Endodermal cell (in vitro differentiated cells): ENCODE data around the gene DPP10. TPM values are rescaled to one million over a fixed set of nuclear protein-coding genes. Genes with fewer than 3 reads are reported as not detected.

Source experiments
- DNase-seq: peaks from one replicate; pipeline ENCODE4 v3.0.0-alpha.2; 2017
- H3K27ac ChIP-seq: 2 replicates; pipeline ENCODE4 v1.5.1; 2013; ENCODE audit warnings: mild to moderate bottlenecking, low read depth, low read length, moderate library complexity
- H3K27me3 ChIP-seq: 2 replicates; pipeline ENCODE4 v1.6.1; 2013; ENCODE audit warnings: mild to moderate bottlenecking, low read length, moderate library complexity; ENCODE audit not compliant: insufficient read depth, control insufficient read depth, poor library complexity, severe bottlenecking
- H3K36me3 ChIP-seq: 2 replicates; pipeline ENCODE4 v1.7.0; 2013; ENCODE audit warnings: mild to moderate bottlenecking, low read length, moderate library complexity; ENCODE audit not compliant: control insufficient read depth, insufficient read depth
- H3K4me1 ChIP-seq: one replicate; pipeline ENCODE4 v1.7.0; 2013; ENCODE audit warnings: low read length; ENCODE audit not compliant: control insufficient read depth, insufficient read depth
- H3K4me3 ChIP-seq: 2 replicates; pipeline ENCODE4 v1.5.1; 2013; ENCODE audit warnings: mild to moderate bottlenecking, low read length, moderate library complexity
- H3K9ac ChIP-seq: 2 replicates; pipeline ENCODE4 v1.6.1; 2013; ENCODE audit warnings: mild to moderate bottlenecking, low read length, moderate library complexity; ENCODE audit not compliant: poor library complexity, severe bottlenecking; ENCODE audit errors: extremely low read depth
- H3K9me3 ChIP-seq: 2 replicates; pipeline ENCODE4 v1.6.1; 2013; ENCODE audit warnings: mild to moderate bottlenecking, low read length, moderate library complexity; ENCODE audit not compliant: control insufficient read depth
- H3K27ac Mint-ChIP-seq: 2 replicates; pipeline ENCODE4 v1.8.0; 2020; ENCODE audit warnings: mixed read lengths
- H3K27me3 Mint-ChIP-seq: 2 replicates; pipeline ENCODE4 v1.8.0; 2021; ENCODE audit warnings: mild to moderate bottlenecking, mixed read lengths; ENCODE audit not compliant: insufficient read depth
- H3K36me3 Mint-ChIP-seq: 2 replicates; pipeline ENCODE4 v1.8.0; 2020; ENCODE audit warnings: low read depth, mixed read lengths
- H3K4me1 Mint-ChIP-seq: 2 replicates; pipeline ENCODE4 v1.8.0; 2020; ENCODE audit warnings: mixed read lengths
- H3K4me3 Mint-ChIP-seq: 2 replicates; pipeline ENCODE4 v1.8.0; 2020; ENCODE audit warnings: mild to moderate bottlenecking, moderate library complexity, mixed read lengths
- H3K9me3 Mint-ChIP-seq: 2 replicates; pipeline ENCODE4 v1.8.0; 2020; ENCODE audit warnings: mild to moderate bottlenecking, mixed read lengths
- WGBS, 2 experiments: methylation state at CpG; one replicate each; pipeline versions ENCODE4 v1.1.5 to v1.1.7; 2013; ENCODE audit warnings: missing lambda C conversion rate in 2 of 2, mixed read lengths in 1 of 2; ENCODE audit not compliant: insufficient coverage in 1 of 2, insufficient read length in 1 of 2; 5-methylcytosine and 5-hydroxymethylcytosine counted together
- total RNA-seq, 2 donors: library from RNA; stranded (reverse); fragmentation: NEBNext Ultra II Directional in 1 of 2; extraction: Animal tissue kit (Norgen Biotek cat#: 25700) in 1 of 2; gene quantifications; 2 replicates in 1 of 2; 3 replicates in 1 of 2; pipeline ENCODE4 v1.2.1, GENCODE V29; 2021
- TF ChIP-seq, protein P1 (sequence below): fragments of 200-600 bp; sonication (generic); conservative IDR thresholded peaks from 2 replicates; pipeline ENCODE4 v1.5.0; 2021; ENCODE audit warnings: antibody characterized with exemption, mild to moderate bottlenecking

The DPP10 gene
- total RNA-seq, 2 donors from 2014 or later: 8.2 to 19.2 TPM

DNA sequence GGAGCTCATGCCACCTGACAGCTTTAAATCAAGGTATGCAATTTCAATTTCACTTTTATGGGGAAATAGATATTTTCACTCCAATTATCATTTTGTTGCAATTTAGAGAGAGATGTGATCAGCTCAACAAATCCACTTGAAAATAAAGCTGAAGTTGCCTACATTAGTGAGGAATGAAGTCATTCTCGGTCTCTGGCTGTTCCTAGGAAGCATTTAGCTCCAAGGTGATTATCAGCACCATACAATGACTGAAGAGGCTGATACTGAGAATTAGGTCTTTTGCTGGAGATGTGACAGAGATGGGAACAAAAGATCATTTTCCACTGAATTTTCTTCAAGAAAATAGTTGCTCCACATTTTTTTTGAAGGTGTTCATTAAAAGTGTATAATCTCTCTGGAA lies 1303.7 kb downstream of the DPP10 start:
- no peaks in the 10 kb centered on the region for H3K27me3 Mint-ChIP-seq
- TF ChIP-seq, protein P1, sequence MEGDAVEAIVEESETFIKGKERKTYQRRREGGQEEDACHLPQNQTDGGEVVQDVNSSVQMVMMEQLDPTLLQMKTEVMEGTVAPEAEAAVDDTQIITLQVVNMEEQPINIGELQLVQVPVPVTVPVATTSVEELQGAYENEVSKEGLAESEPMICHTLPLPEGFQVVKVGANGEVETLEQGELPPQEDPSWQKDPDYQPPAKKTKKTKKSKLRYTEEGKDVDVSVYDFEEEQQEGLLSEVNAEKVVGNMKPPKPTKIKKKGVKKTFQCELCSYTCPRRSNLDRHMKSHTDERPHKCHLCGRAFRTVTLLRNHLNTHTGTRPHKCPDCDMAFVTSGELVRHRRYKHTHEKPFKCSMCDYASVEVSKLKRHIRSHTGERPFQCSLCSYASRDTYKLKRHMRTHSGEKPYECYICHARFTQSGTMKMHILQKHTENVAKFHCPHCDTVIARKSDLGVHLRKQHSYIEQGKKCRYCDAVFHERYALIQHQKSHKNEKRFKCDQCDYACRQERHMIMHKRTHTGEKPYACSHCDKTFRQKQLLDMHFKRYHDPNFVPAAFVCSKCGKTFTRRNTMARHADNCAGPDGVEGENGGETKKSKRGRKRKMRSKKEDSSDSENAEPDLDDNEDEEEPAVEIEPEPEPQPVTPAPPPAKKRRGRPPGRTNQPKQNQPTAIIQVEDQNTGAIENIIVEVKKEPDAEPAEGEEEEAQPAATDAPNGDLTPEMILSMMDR: no peak
- Histone ChIP-seq H3K36me3 (no peaks in the 10 kb centered on the region), H3K4me1 (peaks cover 8% of the 10 kb centered on the region), H3K9me3 (no peaks in the 10 kb centered on the region), H3K27me3 (no peaks in the 10 kb centered on the region), H3K9ac (peak overlapping the region; percentile 18), H3K4me3 (peak overlapping the region; percentile 47), H3K27ac (no peak overlapping the region)
- H3K4me3 Mint-ChIP-seq: peak overlapping the region; percentile 5
- no peak for DNase-seq
- H3K9me3 Mint-ChIP-seq: no peaks in the 10 kb centered on the region
- peak overlapping the region; percentile 80 for H3K27ac Mint-ChIP-seq
- 36 to 86% methylated on average over 1 of the region's 1 CpG for whole genome bisulfite sequencing, 2 experiments
- no peaks in the 10 kb centered on the region for H3K36me3 Mint-ChIP-seq
- peaks cover 24% of the 10 kb centered on the region for H3K4me1 Mint-ChIP-seq

GRCh38 chr2:115757286-115757685 lies 1314.8 kb downstream of the DPP10 start:
- peaks cover 3% of the 10 kb centered on the region for H3K9me3 ChIP-seq
- no peaks in the 10 kb centered on the region for H3K9me3 Mint-ChIP-seq
- H3K27me3 Mint-ChIP-seq: no peaks in the 10 kb centered on the region
- H3K4me3 Mint-ChIP-seq: no peak overlapping the region
- H3K27ac ChIP-seq: no peak overlapping the region
- H3K9ac ChIP-seq: no peak overlapping the region
- H3K4me1 Mint-ChIP-seq: peaks cover 3% of the 10 kb centered on the region
- no peaks in the 10 kb centered on the region for H3K27me3 ChIP-seq
- no peak overlapping the region for H3K27ac Mint-ChIP-seq
- H3K36me3 ChIP-seq: no peaks in the 10 kb centered on the region
- H3K36me3 Mint-ChIP-seq: no peaks in the 10 kb centered on the region
- WGBS, 2 experiments: 81 to 96% methylated on average over 3 to 4 of the region's 4 CpGs
- H3K4me1 ChIP-seq: no peaks in the 10 kb centered on the region
- DNase-seq: no peak
- no peak overlapping the region for H3K4me3 ChIP-seq
- TF ChIP-seq, protein P1: no peak

DNA sequence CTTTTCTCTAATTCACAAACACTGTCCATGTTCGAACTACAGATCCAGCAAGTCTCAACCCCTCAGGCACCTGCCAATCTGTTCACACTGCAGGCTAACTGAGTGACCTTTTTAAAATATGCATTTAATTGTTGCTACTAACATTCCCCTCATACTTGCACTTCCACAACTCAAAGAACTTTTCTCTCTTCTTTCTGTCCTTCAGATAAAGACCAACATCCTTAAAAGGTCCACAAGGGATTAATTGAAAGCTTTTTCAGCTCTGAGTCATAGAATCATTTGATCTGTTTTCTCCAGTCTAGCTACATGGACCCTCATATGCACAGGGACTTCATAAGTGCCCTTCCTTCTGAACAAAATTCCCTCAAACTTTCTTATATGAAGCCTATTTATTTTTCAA lies 1321.2 kb downstream of the DPP10 start:
- H3K4me3 ChIP-seq: no peak overlapping the region
- 88 to 96% methylated on average over 1 of the region's 1 CpG for WGBS, 2 experiments
- no peaks in the 10 kb centered on the region for H3K9me3 Mint-ChIP-seq

More for the DNA sequence above, 1321.2 kb downstream of the DPP10 start:
- H3K27ac Mint-ChIP-seq: no peak overlapping the region
- no peaks in the 10 kb centered on the region for H3K9me3 ChIP-seq
- no peaks in the 10 kb centered on the region for H3K36me3 ChIP-seq
- no peaks in the 10 kb centered on the region for H3K4me1 Mint-ChIP-seq
- no peaks in the 10 kb centered on the region for H3K27me3 Mint-ChIP-seq
- no peak overlapping the region for H3K9ac ChIP-seq
- TF ChIP-seq, protein P1: no peak
- no peak for DNase-seq
- no peaks in the 10 kb centered on the region for H3K4me1 ChIP-seq
- H3K4me3 Mint-ChIP-seq: no peak overlapping the region
- H3K27me3 ChIP-seq: no peaks in the 10 kb centered on the region
- H3K27ac ChIP-seq: no peak overlapping the region
- H3K36me3 Mint-ChIP-seq: no peaks in the 10 kb centered on the region
